Esophagus (tissue), 2 donors: ENCODE results near the gene NUMB. TPM values are rescaled to one million over a fixed set of nuclear protein-coding genes. Genes with fewer than 3 reads are reported as not detected.
A peak's percentile ranks its signal among the peaks of the same experiment; 100 is the strongest.

ENCODE experiments used
- H3K27ac ChIP-seq, 2 donors: one replicate each; pipeline ENCODE4 v1.5.1; 2013; ENCODE audit warnings: low read depth in 2 of 2, mild to moderate bottlenecking in 2 of 2, inconsistent platforms in 1 of 2, low read length in 1 of 2, moderate library complexity in 1 of 2
- H3K27me3 ChIP-seq, 2 donors: one replicate each; pipeline ENCODE4 v1.6.1; 2013; ENCODE audit warnings: low read length in 2 of 2, control low read depth in 1 of 2, mild to moderate bottlenecking in 1 of 2; ENCODE audit not compliant: insufficient read depth in 2 of 2, control insufficient read depth in 1 of 2
- H3K36me3 ChIP-seq, 2 donors: one replicate each; pipeline ENCODE4 v1.6.1; 2013; ENCODE audit warnings: low read length in 1 of 2; ENCODE audit not compliant: control insufficient read depth in 2 of 2, insufficient read depth in 2 of 2
- H3K4me1 ChIP-seq, 2 donors: one replicate each; pipeline ENCODE4 v1.6.1; 2013; ENCODE audit warnings: low read length in 1 of 2; ENCODE audit not compliant: control insufficient read depth in 2 of 2, insufficient read depth in 2 of 2
- H3K4me3 ChIP-seq, 2 donors: one replicate each; pipeline ENCODE4 v1.5.1; 2013; ENCODE audit warnings: low read length in 2 of 2, mild to moderate bottlenecking in 2 of 2, low read depth in 1 of 2, moderate library complexity in 1 of 2
- H3K9me3 ChIP-seq, 2 donors: one replicate each; pipeline ENCODE4 v1.6.1; 2013; ENCODE audit warnings: mild to moderate bottlenecking in 2 of 2, low read depth in 1 of 2, low read length in 1 of 2, moderate library complexity in 1 of 2; ENCODE audit not compliant: control insufficient read depth in 2 of 2, insufficient read depth in 1 of 2
- WGBS, 2 donors: extraction: QIAGEN DNeasy Blood & Tissue Kit; methylation state at CpG; one replicate each; pipeline ENCODE4 v1.1.7; 2013; 5-methylcytosine and 5-hydroxymethylcytosine counted together
- polyA plus RNA-seq, 2 donors: library from polyadenylated mRNA; stranded (reverse); fragments of 200-250 nt; gene quantifications; one replicate each; pipeline ENCODE4 v1.2.3, GENCODE V29; 2013
- donor health status: healthy with polysubstance abuse.
- donor health status: Bipolar disorder and iron deficiency.

NUMB gene
- polyA plus RNA-seq, 2 donors, result 26.9 to 34.8 TPM

- Histone ChIP-seq H3K27me3 (no peaks in the 10 kb centered on the region), H3K36me3 (peaks cover 11 to 16% of the 10 kb centered on the region in 2 donors), H3K9me3 (peaks cover 0 to 3% of the 10 kb centered on the region in 2 donors), H3K4me3 (no peak overlapping the region), H3K27ac (no peak overlapping the region), H3K4me1 (peaks cover 4 to 13% of the 10 kb centered on the region in 2 donors)
- WGBS, 2 donors, result 71 to 72% methylated on average over 6 of the region's 6 CpGs
These were observed 186.0 kb downstream of the NUMB start for GRCh38 chr14:73272393-73272792.

GRCh38 chr14:73269729-73270531 is 188.4 kb downstream of the NUMB start:
- peak overlapping the region; percentile 41 to 48 for H3K4me3 ChIP-seq
- H3K9me3 ChIP-seq, result peaks cover 0 to 3% of the 10 kb centered on the region in 2 donors
- peaks cover 3 to 9% of the 10 kb centered on the region in 2 donors for H3K36me3 ChIP-seq
- no peaks in the 10 kb centered on the region for H3K27me3 ChIP-seq
- H3K27ac ChIP-seq, result peak overlapping the region; percentile 9 to 21
- peaks cover 4 to 13% of the 10 kb centered on the region in 2 donors for H3K4me1 ChIP-seq
- 8 to 22% methylated on average over 47 to 48 of the region's 48 CpGs for WGBS, 2 donors

- H3K36me3 ChIP-seq, result peaks cover 3 to 4% of the 10 kb centered on the region in 2 donors
- H3K27me3 ChIP-seq, result no peaks in the 10 kb centered on the region
- no peak overlapping the region for H3K27ac ChIP-seq
- peaks cover 0 to 3% of the 10 kb centered on the region in 2 donors for H3K9me3 ChIP-seq
- H3K4me3 ChIP-seq, result no peak overlapping the region
- 96 to 97% methylated on average over 6 of the region's 6 CpGs for WGBS, 2 donors
- peaks cover 4 to 13% of the 10 kb centered on the region in 2 donors for H3K4me1 ChIP-seq
These were observed 190.9 kb downstream of the NUMB start for GRCh38 chr14:73267474-73267873.

- H3K27me3 ChIP-seq, result no peaks in the 10 kb centered on the region
- no peak overlapping the region for H3K27ac ChIP-seq
- H3K36me3 ChIP-seq, result peaks cover 0 to 3% of the 10 kb centered on the region in 2 donors
- H3K4me1 ChIP-seq, result peaks cover 4 to 13% of the 10 kb centered on the region in 2 donors
- 85 to 99% methylated on average over 7 of the region's 7 CpGs for WGBS, 2 donors
- H3K9me3 ChIP-seq, result peaks cover 0 to 3% of the 10 kb centered on the region in 2 donors
- H3K4me3 ChIP-seq, result no peak overlapping the region
These were observed 192.0 kb downstream of the NUMB start for GRCh38 chr14:73266317-73266716.

- peaks cover 0 to 3% of the 10 kb centered on the region in 2 donors for H3K36me3 ChIP-seq
These were observed 192.7 kb downstream of the NUMB start for GRCh38 chr14:73265721-73266046.

GRCh38 chr14:73264885-73265720 is 193.2 kb downstream of the NUMB start:
- peaks cover 0 to 2% of the 10 kb centered on the region in 2 donors for H3K9me3 ChIP-seq
- H3K4me1 ChIP-seq, result peaks cover 2 to 6% of the 10 kb centered on the region in 2 donors
- no peak overlapping the region for H3K27ac ChIP-seq
- no peak overlapping the region for H3K4me3 ChIP-seq
- peaks cover 0 to 3% of the 10 kb centered on the region in 2 donors for H3K36me3 ChIP-seq
- no peaks in the 10 kb centered on the region for H3K27me3 ChIP-seq
- 84% methylated on average over 17 to 18 of the region's 18 CpGs for WGBS, 2 donors

More at GRCh38 chr14:73265721-73266046, 192.7 kb downstream of the NUMB start:
- H3K4me1 ChIP-seq, result peaks cover 4 to 12% of the 10 kb centered on the region in 2 donors
- peaks cover 0 to 3% of the 10 kb centered on the region in 2 donors for H3K9me3 ChIP-seq
- no peaks in the 10 kb centered on the region for H3K27me3 ChIP-seq
- WGBS, 2 donors, result 92 to 95% methylated on average over 3 of the region's 3 CpGs
- no peak overlapping the region for H3K4me3 ChIP-seq
- no peak overlapping the region for H3K27ac ChIP-seq

- no peaks in the 10 kb centered on the region for H3K4me1 ChIP-seq
- no peak overlapping the region for H3K27ac ChIP-seq
- peaks cover 0 to 3% of the 10 kb centered on the region in 2 donors for H3K36me3 ChIP-seq
- 85 to 87% methylated on average over 23 of the region's 23 CpGs for WGBS, 2 donors
- H3K27me3 ChIP-seq, result no peaks in the 10 kb centered on the region
- H3K4me3 ChIP-seq, result no peak overlapping the region
- H3K9me3 ChIP-seq, result no peaks in the 10 kb centered on the region
These were observed 194.1 kb downstream of the NUMB start for GRCh38 chr14:73264080-73264884.

- no peaks in the 10 kb centered on the region for H3K9me3 ChIP-seq
- no peaks in the 10 kb centered on the region for H3K4me1 ChIP-seq
- no peak overlapping the region for H3K4me3 ChIP-seq
- peaks cover 0 to 3% of the 10 kb centered on the region in 2 donors for H3K36me3 ChIP-seq
- no peaks in the 10 kb centered on the region for H3K27me3 ChIP-seq
- 60 to 66% methylated on average over 7 of the region's 7 CpGs for WGBS, 2 donors
- no peak overlapping the region for H3K27ac ChIP-seq
These were observed 194.7 kb downstream of the NUMB start for GRCh38 chr14:73263606-73264005.
